Aorta (tissue), 5 donors: ENCODE data around the gene CDC42SE1. TPM values are rescaled to one million over a fixed set of nuclear protein-coding genes. Genes with fewer than 3 reads are reported as not detected.
A peak's percentile ranks its signal among the peaks of the same experiment; 100 is the strongest.

Source experiments
- ATAC-seq: fragments of 200-7000 bp; cut with Tn5 transposase; one replicate; pipeline ENCODE4 v1.9.1; 2022; ENCODE audit warnings: moderate library complexity; ENCODE audit not compliant: low FRiP score
- DNase-seq, 2 donors: peaks; one replicate each; pipeline ENCODE4 v3.0.0-alpha.2; 2020
- H3K27ac ChIP-seq, 2 donors: one replicate each; pipeline ENCODE4 v1.5.1; 2013; ENCODE audit warnings: low read length in 2 of 2, mild to moderate bottlenecking in 2 of 2, moderate library complexity in 2 of 2, control low read depth in 1 of 2, inconsistent platforms in 1 of 2, low read depth in 1 of 2
- H3K27me3 ChIP-seq, 2 donors: one replicate each; pipeline ENCODE4 v1.6.1; 2013; ENCODE audit warnings: control low read depth in 1 of 2, low read length in 1 of 2, mild to moderate bottlenecking in 1 of 2, moderate library complexity in 1 of 2; ENCODE audit not compliant: insufficient read depth in 2 of 2, control insufficient read depth in 1 of 2
- H3K36me3 ChIP-seq, 2 donors: one replicate each; pipeline ENCODE4 v1.6.1; 2013; ENCODE audit warnings: control low read depth in 1 of 2, low read length in 1 of 2, mild to moderate bottlenecking in 1 of 2; ENCODE audit not compliant: insufficient read depth in 2 of 2, control insufficient read depth in 1 of 2
- H3K4me1 ChIP-seq, 2 donors: one replicate each; pipeline ENCODE4 v1.6.1; 2013; ENCODE audit warnings: low read length in 2 of 2, control low read depth in 1 of 2, mild to moderate bottlenecking in 1 of 2, moderate library complexity in 1 of 2; ENCODE audit not compliant: insufficient read depth in 2 of 2, control insufficient read depth in 1 of 2
- H3K4me3 ChIP-seq, 2 donors: one replicate each; pipeline ENCODE4 v1.5.1; 2013; ENCODE audit warnings: low read length in 2 of 2, control low read depth in 1 of 2, mild to moderate bottlenecking in 1 of 2
- H3K9me3 ChIP-seq: one replicate; pipeline ENCODE4 v1.6.1; 2013; ENCODE audit warnings: mild to moderate bottlenecking, low read length; ENCODE audit not compliant: control insufficient read depth
- WGBS, 2 donors: extraction: QIAGEN DNeasy Blood & Tissue Kit; methylation state at CpG; one replicate each; pipeline ENCODE4 v1.1.7; 2013; 5-methylcytosine and 5-hydroxymethylcytosine counted together
- intact Hi-C, 2 donors: fragments of 100-400 bp; cut with DNase I; formaldehyde crosslinking; loops; one replicate each; pipeline versions ENCODE4 v1.14.2 to v1.15.0; 2022
- polyA plus RNA-seq, 2 donors: library from polyadenylated mRNA; stranded (reverse); fragments of 200-250 nt; gene quantifications; one replicate each; pipeline ENCODE4 v1.2.3, GENCODE V29; 2013
- total RNA-seq, 2 donors: library from RNA; stranded (reverse); fragmentation: NEBNext Ultra II Directional; extraction: Animal tissue kit (Norgen Biotek cat#: 25700); gene quantifications; one replicate each; pipeline ENCODE4 v1.2.1, GENCODE V29; 2021
- donor health status: healthy with polysubstance abuse.
- donor health status: Bipolar disorder and iron deficiency.
- donor health status: DM: no; HTN: no; CAD: no.
- donor health status: DM: no; HTN: no; CAD: no.
- donor health status: DM: yes; HTN: yes; CAD: no.

CDC42SE1 gene
- total and polyA plus RNA-seq, 4 donors = 30.1 to 102 (median 92.1) TPM

DNA sequence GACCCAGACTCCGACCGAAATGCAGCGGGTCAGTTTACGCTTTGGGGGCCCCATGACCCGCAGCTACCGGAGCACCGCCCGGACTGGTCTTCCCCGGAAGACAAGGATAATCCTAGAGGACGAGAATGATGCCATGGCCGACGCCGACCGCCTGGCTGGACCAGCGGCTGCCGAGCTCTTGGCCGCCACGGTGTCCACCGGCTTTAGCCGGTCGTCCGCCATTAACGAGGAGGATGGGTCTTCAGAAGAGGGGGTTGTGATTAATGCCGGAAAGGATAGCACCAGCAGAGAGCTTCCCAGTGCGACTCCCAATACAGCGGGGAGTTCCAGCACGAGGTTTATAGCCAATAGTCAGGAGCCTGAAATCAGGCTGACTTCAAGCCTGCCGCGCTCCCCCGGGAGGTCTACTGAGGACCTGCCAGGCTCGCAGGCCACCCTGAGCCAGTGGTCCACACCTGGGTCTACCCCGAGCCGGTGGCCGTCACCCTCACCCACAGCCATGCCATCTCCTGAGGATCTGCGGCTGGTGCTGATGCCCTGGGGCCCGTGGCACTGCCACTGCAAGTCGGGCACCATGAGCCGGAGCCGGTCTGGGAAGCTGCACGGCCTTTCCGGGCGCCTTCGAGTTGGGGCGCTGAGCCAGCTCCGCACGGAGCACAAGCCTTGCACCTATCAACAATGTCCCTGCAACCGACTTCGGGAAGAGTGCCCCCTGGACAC lies 11.3 kb downstream of the CDC42SE1 start:
- Histone ChIP-seq H3K4me1 (no peaks in the 10 kb centered on the region), H3K36me3 (peaks cover 0 to 2% of the 10 kb centered on the region in 2 donors), H3K27me3 (no peaks in the 10 kb centered on the region), H3K4me3 (peak overlapping the region; percentile 51 to 82), H3K27ac (peak overlapping the region in 1 of 2 donors; percentile 41), H3K9me3 (no peaks in the 10 kb centered on the region)
- ATAC-seq (peak; percentile 85), DNase-seq (peak; percentile 79 to 88)
- 0 to 1% methylated on average over 48 of the region's 48 CpGs for WGBS, 2 donors
- intact Hi-C loops = no loop called here

GRCh38 chr1:151047591-151047924 lies 11.9 kb downstream of the CDC42SE1 start, which contains the start of gene C1orf56:
Gene C1orf56 (plus strand): TSS chr1:151047751. CDS start chr1:151047848, 97 bp downstream.
- Histone ChIP-seq H3K9me3 (no peaks in the 10 kb centered on the region), H3K27me3 (no peaks in the 10 kb centered on the region), H3K36me3 (peaks cover 0 to 2% of the 10 kb centered on the region in 2 donors), H3K4me1 (no peaks in the 10 kb centered on the region), H3K27ac (peak within 1 kb of the TSS in 1 of 2 donors; percentile 41), H3K4me3 (peak within 1 kb of the TSS; percentile 51 to 82)
- peak; percentile 71 to 90 for DNase-seq
- intact Hi-C loops = no loop called here
- peak; percentile 88 for ATAC-seq
- WGBS, 2 donors = 1% methylated on average over 29 of the region's 29 CpGs

DNA sequence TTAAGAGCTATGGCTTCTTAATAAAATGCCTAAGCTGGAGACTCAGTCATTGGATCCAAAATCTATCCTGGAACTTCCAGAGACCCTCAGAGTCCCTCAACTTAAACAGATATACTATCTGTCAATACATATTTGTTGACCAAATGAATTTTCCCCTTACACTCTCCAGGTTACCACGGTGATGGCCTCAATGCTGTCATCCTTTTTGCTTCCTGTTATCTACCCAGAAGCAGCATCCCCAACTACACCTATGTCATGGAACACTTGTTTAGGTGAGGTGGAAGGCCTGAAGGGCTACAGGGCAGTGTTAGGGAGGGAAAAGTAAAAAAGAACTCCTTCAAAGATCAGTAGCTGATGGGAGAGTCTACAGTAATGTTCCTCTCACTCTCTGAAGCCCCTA lies 16.3 kb downstream of the CDC42SE1 start:
- Histone ChIP-seq H3K27ac (no peak overlapping the region), H3K27me3 (no peaks in the 10 kb centered on the region), H3K4me3 (no peak overlapping the region), H3K4me1 (no peaks in the 10 kb centered on the region), H3K36me3 (no peaks in the 10 kb centered on the region), H3K9me3 (no peaks in the 10 kb centered on the region)
- intact Hi-C loops = no loop called here
- ATAC-seq (no peak), DNase-seq (no peak)
- WGBS, 2 donors = 90 to 92% methylated on average over 1 of the region's 1 CpG

GRCh38 chr1:151039521-151039920 lies 19.9 kb downstream of the CDC42SE1 start:
- DNase-seq = no peak
- no peak for ATAC-seq
- H3K4me3 ChIP-seq = no peak overlapping the region
- WGBS, 2 donors = 90 to 94% methylated on average over 3 of the region's 3 CpGs
- no peaks in the 10 kb centered on the region for H3K9me3 ChIP-seq
- intact Hi-C loops = no loop called here
- H3K27me3 ChIP-seq = no peaks in the 10 kb centered on the region
- no peak overlapping the region for H3K27ac ChIP-seq
- no peaks in the 10 kb centered on the region for H3K4me1 ChIP-seq
- peaks cover 0 to 7% of the 10 kb centered on the region in 2 donors for H3K36me3 ChIP-seq

GRCh38 chr1:151037032-151037431 lies 22.4 kb downstream of the CDC42SE1 start:
- H3K4me3 ChIP-seq = no peak overlapping the region
- H3K27me3 ChIP-seq = no peaks in the 10 kb centered on the region
- no peak overlapping the region for H3K27ac ChIP-seq
- WGBS, 2 donors = 83 to 90% methylated on average over 6 of the region's 6 CpGs
- H3K36me3 ChIP-seq = peaks cover 0 to 10% of the 10 kb centered on the region in 2 donors
- no peak for DNase-seq
- intact Hi-C loops = no loop called here
- no peaks in the 10 kb centered on the region for H3K9me3 ChIP-seq
- no peaks in the 10 kb centered on the region for H3K4me1 ChIP-seq
- ATAC-seq = no peak

- ATAC-seq (no peak), DNase-seq (no peak)
- Histone ChIP-seq H3K36me3 (peaks cover 0 to 10% of the 10 kb centered on the region in 2 donors), H3K9me3 (no peaks in the 10 kb centered on the region), H3K27ac (no peak within 1 kb of the TSS), H3K4me1 (no peaks in the 10 kb centered on the region), H3K27me3 (no peaks in the 10 kb centered on the region), H3K4me3 (no peak within 1 kb of the TSS)
- intact Hi-C loops = no loop called here
- WGBS, 2 donors = 49 to 65% methylated on average over 2 of the region's 2 CpGs
Observed at GRCh38 chr1:151036356-151036755, 23.1 kb downstream of the CDC42SE1 start, which contains the start of gene BNIPL. Gene BNIPL (plus strand): TSS chr1:151036586. CDS start chr1:151036726, 140 bp downstream.

DNA sequence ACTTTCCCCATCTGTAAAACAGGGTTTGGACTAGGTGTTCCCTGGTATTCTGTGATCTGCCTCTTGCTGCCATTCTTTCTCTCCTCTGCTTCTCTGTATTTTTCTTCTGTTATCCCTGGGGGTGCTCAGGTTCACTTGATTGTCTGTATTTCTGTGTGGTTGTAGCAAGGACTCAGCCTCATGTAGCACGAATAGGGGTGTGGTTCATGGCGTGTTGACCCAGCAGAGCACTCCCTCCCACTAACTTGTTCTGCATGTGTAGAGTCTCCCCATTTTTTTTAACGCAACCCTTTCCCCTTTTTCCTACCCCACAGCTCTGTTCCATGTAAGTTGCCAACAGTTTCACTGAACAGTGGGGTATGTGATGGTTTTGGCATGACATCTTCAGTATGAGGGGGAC lies 24.3 kb downstream of the CDC42SE1 start:
- intact Hi-C loops = no loop called here
- H3K27ac ChIP-seq = no peak overlapping the region
- no peak overlapping the region for H3K4me3 ChIP-seq
- 88 to 93% methylated on average over 3 of the region's 3 CpGs for WGBS, 2 donors
- H3K9me3 ChIP-seq = no peaks in the 10 kb centered on the region
- H3K36me3 ChIP-seq = peaks cover 0 to 10% of the 10 kb centered on the region in 2 donors
- no peaks in the 10 kb centered on the region for H3K27me3 ChIP-seq
- no peak for DNase-seq
- ATAC-seq = no peak
- H3K4me1 ChIP-seq = no peaks in the 10 kb centered on the region

DNA sequence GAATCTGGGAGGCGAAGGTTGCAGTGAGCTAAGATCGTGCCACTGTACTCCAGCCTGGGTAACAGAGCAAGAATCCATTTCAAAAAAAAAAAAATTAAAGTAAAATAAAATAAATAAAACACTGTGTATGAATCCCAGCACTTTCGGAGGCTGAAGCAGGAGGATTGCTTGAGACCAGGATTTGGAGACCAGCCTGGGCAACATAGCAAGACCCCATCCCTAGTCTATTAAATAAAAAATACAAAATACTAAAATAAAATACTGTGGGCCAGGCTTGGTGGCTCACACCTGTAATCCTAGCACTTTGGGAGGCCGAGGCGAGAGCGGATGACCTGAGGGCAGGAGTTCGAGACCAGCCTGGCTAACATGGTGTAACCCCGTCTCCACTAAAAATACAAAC lies 27.3 kb downstream of the CDC42SE1 start:
- intact Hi-C loops = no loop called here
- no peak for ATAC-seq

GRCh38 chr1:151026460-151026859 lies 33.0 kb downstream of the CDC42SE1 start:
- no peak overlapping the region for H3K4me3 ChIP-seq
- intact Hi-C loops = no loop called here
- H3K36me3 ChIP-seq = peaks cover 0 to 8% of the 10 kb centered on the region in 2 donors
- no peaks in the 10 kb centered on the region for H3K27me3 ChIP-seq
- ATAC-seq (no peak), DNase-seq (no peak)
- H3K9me3 ChIP-seq = no peaks in the 10 kb centered on the region
- no peak overlapping the region for H3K27ac ChIP-seq
- no peaks in the 10 kb centered on the region for H3K4me1 ChIP-seq

More for the DNA sequence above, 27.3 kb downstream of the CDC42SE1 start:
- no peaks in the 10 kb centered on the region for H3K4me1 ChIP-seq
- H3K9me3 ChIP-seq = no peaks in the 10 kb centered on the region
- no peak overlapping the region for H3K27ac ChIP-seq
- 95 to 97% methylated on average over 8 of the region's 8 CpGs for WGBS, 2 donors
- no peak overlapping the region for H3K4me3 ChIP-seq
- peaks cover 5 to 10% of the 10 kb centered on the region in 2 donors for H3K36me3 ChIP-seq
- H3K27me3 ChIP-seq = no peaks in the 10 kb centered on the region
- no peak for DNase-seq
